SK-N-SH (cell line): ENCODE results near the gene AP4E1. TPM values are rescaled to one million over a fixed set of nuclear protein-coding genes. Genes with fewer than 3 reads are reported as not detected.

ENCODE experiments used
- CTCF ChIA-PET: fragments of 300-600, 350-600 bp; formaldehyde crosslinking; extraction: SDS; loops from one replicate; lab custom pipeline; 2021; lab: Yijun Ruan, JAX
- POLR2A ChIA-PET: fragments of 350-600 bp; sonication (Branson Sonifier 250); formaldehyde crosslinking; extraction: SDS; loops from one replicate; lab custom pipeline; 2020; ENCODE audit warnings: antibody characterized with exemption, inconsistent platforms; lab: Yijun Ruan, JAX
- DNase-seq: peaks from one replicate; pipeline ENCODE4 v3.0.0; 2012
- H2AFZ ChIP-seq: fragments of 200-600 bp; sonication (generic); 2 replicates; pipeline ENCODE4 v1.8.1; 2016; ENCODE audit warnings: antibody characterized with exemption, mild to moderate bottlenecking, low read depth
- H3F3A ChIP-seq: fragments of 200-600 bp; sonication (generic); replicated peaks from 2 replicates; pipeline ENCODE3; 2016; ENCODE audit warnings: antibody characterized with exemption, mild to moderate bottlenecking; ENCODE audit not compliant: insufficient read depth
- H3K27ac ChIP-seq, 2 experiments: fragments of 200-500 bp in 1 of 2; fragments of 200-600 bp in 1 of 2; sonication (Bioruptor generic) in 1 of 2; sonication (generic), shearing (Covaris generic) in 1 of 2; 2 replicates each; pipeline versions ENCODE4 v1.5.1 to v1.6.1; 2014 to 2016; ENCODE audit warnings: low read depth in 2 of 2, inconsistent platforms in 1 of 2, low read length in 1 of 2, mild to moderate bottlenecking in 1 of 2, mixed read lengths in 1 of 2
- H3K27me3 ChIP-seq: fragments of 200-600 bp; sonication (generic), shearing (Covaris generic); 2 replicates; pipeline ENCODE4 v1.6.1; 2016; ENCODE audit warnings: mixed run types; ENCODE audit not compliant: insufficient read depth
- H3K36me3 ChIP-seq, 2 experiments: fragments of 200-500 bp in 1 of 2; fragments of 200-600 bp in 1 of 2; sonication (Bioruptor generic) in 1 of 2; sonication (generic) in 1 of 2; replicated peaks in 1 of 2; 2 replicates each; pipeline versions ENCODE3 to v1.5.1; 2014 to 2016; ENCODE audit warnings: low read length in 1 of 2, mild to moderate bottlenecking in 1 of 2; ENCODE audit not compliant: insufficient read depth in 2 of 2, control insufficient read depth in 1 of 2
- H3K4me1 ChIP-seq, 2 experiments: fragments of 200-500 bp in 1 of 2; fragments of 200-600 bp in 1 of 2; sonication (Bioruptor generic) in 1 of 2; sonication (generic), shearing (Covaris generic) in 1 of 2; 2 replicates each; pipeline versions ENCODE4 v1.5.1 to v1.6.1; 2014 to 2016; ENCODE audit warnings: low read depth in 1 of 2, low read length in 1 of 2, mixed run types in 1 of 2; ENCODE audit not compliant: insufficient read depth in 2 of 2, control insufficient read depth in 1 of 2
- H3K4me2 ChIP-seq: fragments of 200-600 bp; sonication (generic), shearing (Covaris generic); 2 replicates; pipeline ENCODE4 v1.6.1; 2017; ENCODE audit warnings: mixed run types
- H3K4me3 ChIP-seq, 2 experiments: fragments of 200-500 bp in 1 of 2; fragments of 200-600 bp in 1 of 2; sonication (Bioruptor generic) in 1 of 2; sonication (generic), shearing (Covaris generic) in 1 of 2; 2 replicates each; pipeline versions ENCODE4 v1.5.1 to v1.8.1; 2014 to 2016; ENCODE audit warnings: low read depth in 2 of 2, inconsistent platforms in 1 of 2, low read length in 1 of 2, mild to moderate bottlenecking in 1 of 2, mixed read lengths in 1 of 2, moderate library complexity in 1 of 2
- H3K79me2 ChIP-seq: fragments of 200-600 bp; sonication (generic); 2 replicates; pipeline ENCODE4 v1.8.1; 2017; ENCODE audit warnings: mild to moderate bottlenecking; ENCODE audit not compliant: insufficient read depth
- H3K9ac ChIP-seq: fragments of 200-600 bp; sonication (generic); 2 replicates; pipeline ENCODE4 v1.6.1; 2017; ENCODE audit warnings: mixed run types
- H3K9me2 ChIP-seq: fragments of 200-600 bp; sonication (generic); 2 replicates; pipeline ENCODE4 v1.6.1; 2017; ENCODE audit warnings: mixed run types
- H3K9me3 ChIP-seq: fragments of 200-600 bp; sonication (generic); 2 replicates; pipeline ENCODE4 v1.6.1; 2017; ENCODE audit warnings: mixed run types, mild to moderate bottlenecking, moderate library complexity
- H4K20me1 ChIP-seq: fragments of 200-600 bp; sonication (generic); 2 replicates; pipeline ENCODE4 v1.6.1; 2017; ENCODE audit warnings: mild to moderate bottlenecking, mixed run types; ENCODE audit not compliant: insufficient read depth
- CHD2 ChIP-seq: fragments of 150-350 bp; IDR thresholded peaks from 2 replicates; pipeline ENCODE4 v1.6.1; 2018; ENCODE audit warnings: low read length; ENCODE audit not compliant: partially characterized antibody
- EP300 ChIP-seq, 2 experiments: IDR thresholded peaks; 2 replicates each; pipeline versions ENCODE4 v1.4.0 to v1.6.1; 2012; ENCODE audit warnings: borderline replicate concordance in 1 of 2, low read depth in 1 of 2, low read length in 1 of 2
- FOXJ3 ChIP-seq: sonication (generic); formaldehyde crosslinking; IDR thresholded peaks from 2 replicates; pipeline ENCODE4 v1.5.1; 2020; ENCODE audit warnings: mild to moderate bottlenecking, missing genetic modification reagents
- IRF3 ChIP-seq: fragments of 150-350 bp; IDR thresholded peaks from 2 replicates; pipeline ENCODE4 v1.6.1; 2016; ENCODE audit warnings: mild to moderate bottlenecking, low read depth, low read length
- JUND ChIP-seq: IDR thresholded peaks from 2 replicates; pipeline ENCODE4 v1.4.0; 2012
- MEF2A ChIP-seq: IDR thresholded peaks from 2 replicates; pipeline ENCODE4 v1.4.0; 2012; ENCODE audit warnings: low read depth, borderline replicate concordance
- NFIC ChIP-seq: IDR thresholded peaks from 2 replicates; pipeline ENCODE4 v1.4.0; 2012; ENCODE audit warnings: borderline replicate concordance
- NRF1 ChIP-seq: IDR thresholded peaks from 2 replicates; pipeline ENCODE4 v1.6.1; 2012; ENCODE audit warnings: low read depth, mild to moderate bottlenecking, low read length
- PBX3 ChIP-seq: IDR thresholded peaks from 2 replicates; pipeline ENCODE4; 2012
- POLR2AphosphoS5 ChIP-seq: IDR thresholded peaks from 2 replicates; pipeline ENCODE4 v1.6.1; 2012; ENCODE audit warnings: low read depth, low read length
- RAD21 ChIP-seq: IDR thresholded peaks from 2 replicates; pipeline ENCODE4 v1.6.1; 2012; ENCODE audit warnings: mild to moderate bottlenecking, low read length
- RCOR1 ChIP-seq: fragments of 150-350 bp; IDR thresholded peaks from 2 replicates; pipeline ENCODE4 v1.6.1; 2017; ENCODE audit warnings: antibody characterized with exemption, low read length
- RFX5 ChIP-seq: IDR thresholded peaks from 2 replicates; pipeline ENCODE4 v1.6.1; 2012; ENCODE audit warnings: mild to moderate bottlenecking, improper control_type of control experiment, low read length
- SIN3A ChIP-seq: IDR thresholded peaks from 2 replicates; pipeline ENCODE4 v1.6.1; 2012; ENCODE audit warnings: low read depth, mild to moderate bottlenecking, low read length, moderate library complexity, borderline replicate concordance
- SMC3 ChIP-seq: IDR thresholded peaks from 2 replicates; pipeline ENCODE4 v1.6.1; 2012; ENCODE audit warnings: low read depth, low read length, improper control_type of control experiment
- TAF1 ChIP-seq: IDR thresholded peaks from 2 replicates; pipeline ENCODE4 v1.6.1; 2012; ENCODE audit warnings: low read depth, mild to moderate bottlenecking, low read length, moderate library complexity, borderline replicate concordance
- WGBS: methylation state at CpG from one replicate; pipeline ENCODE4 v1.1.6; 2017; ENCODE audit warnings: low lambda C conversion rate; 5-methylcytosine and 5-hydroxymethylcytosine counted together
- polyA plus RNA-seq, 3 experiments: library from polyadenylated mRNA; depleted of rRNA; stranded (reverse); fragments of >200 nt; gene quantifications; 2 replicates each; pipeline ENCODE4 v1.2.3, GENCODE V29; 2012
- TF ChIP-seq, protein P1 (sequence below): IDR thresholded peaks from 2 replicates; pipeline ENCODE4 v1.4.0; 2012; ENCODE audit warnings: low read depth, borderline replicate concordance

The AP4E1 gene
- polyA plus RNA-seq, 1 of the 3 experiments (the other 2 are of a cell fraction), result 1.6 TPM

DNA sequence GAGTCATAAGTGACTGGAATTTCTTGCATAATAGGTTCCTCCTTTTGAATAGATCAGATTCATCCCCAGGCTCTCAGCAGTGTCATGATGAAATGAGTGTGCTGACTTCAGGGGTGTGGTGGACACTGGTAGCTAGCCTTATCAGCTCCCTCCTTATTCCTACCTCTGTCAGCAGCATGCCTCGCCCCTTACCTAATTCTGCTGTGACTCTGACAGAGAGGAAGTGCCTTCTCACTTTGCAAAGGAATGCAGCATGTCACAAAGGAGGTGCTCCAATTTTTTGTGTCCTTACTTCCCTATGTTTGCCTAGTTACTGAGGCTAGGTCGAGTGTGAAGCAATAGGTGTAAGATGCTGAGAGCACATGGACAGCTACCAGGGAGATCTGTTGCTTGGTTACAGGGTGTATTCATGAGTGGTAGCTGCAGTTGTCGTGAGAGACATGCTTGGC, 95.6 kb downstream of the AP4E1 start:
- DNase-seq, result no peak
- H3K36me3 ChIP-seq, result peaks cover 42 to 48% of the 10 kb centered on the region in 2 experiments
- H3K4me3 ChIP-seq, result no peak overlapping the region
- H3K4me2 ChIP-seq, result no peak overlapping the region
- H3F3A ChIP-seq, result no peaks in the 10 kb centered on the region
- no peak overlapping the region for H3K9ac ChIP-seq
- no peak overlapping the region for H3K27ac ChIP-seq
- no peaks in the 10 kb centered on the region for H3K79me2 ChIP-seq
- 80% methylated on average over 3 of the region's 3 CpGs for WGBS
- TF ChIP-seq CHD2 (no peak), RFX5 (no peak), MEF2A (no peak), IRF3 (no peak), SMC3 (no peak), PBX3 (no peak), NRF1 (no peak), SIN3A (no peak), TAF1 (no peak), POLR2AphosphoS5 (no peak), RCOR1 (no peak), EP300 (IDR thresholded peaks at IDR 0.05; ENCODE audit: borderline replicate concordance in 1 of 2, low read depth in 1 of 2, low read length in 1 of 2) (no peak), FOXJ3 (CRISPR knock-in tag) (no peak), RAD21 (no peak), JUND (no peak), NFIC (no peak)
- TF ChIP-seq, protein P1, sequence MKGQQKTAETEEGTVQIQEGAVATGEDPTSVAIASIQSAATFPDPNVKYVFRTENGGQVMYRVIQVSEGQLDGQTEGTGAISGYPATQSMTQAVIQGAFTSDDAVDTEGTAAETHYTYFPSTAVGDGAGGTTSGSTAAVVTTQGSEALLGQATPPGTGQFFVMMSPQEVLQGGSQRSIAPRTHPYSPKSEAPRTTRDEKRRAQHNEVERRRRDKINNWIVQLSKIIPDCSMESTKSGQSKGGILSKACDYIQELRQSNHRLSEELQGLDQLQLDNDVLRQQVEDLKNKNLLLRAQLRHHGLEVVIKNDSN, result no peak
- H2AFZ ChIP-seq, result no peak overlapping the region
- H4K20me1 ChIP-seq, result no peaks in the 10 kb centered on the region
- H3K9me2 ChIP-seq, result no peaks in the 10 kb centered on the region
- no peaks in the 10 kb centered on the region for H3K9me3 ChIP-seq
- POLR2A ChIA-PET, result no interaction called here
- no peaks in the 10 kb centered on the region for H3K27me3 ChIP-seq
- no peaks in the 10 kb centered on the region for H3K4me1 ChIP-seq
- CTCF ChIA-PET, result no interaction called here
